HEK293T (cell line): ENCODE data around the gene CRAMP1.

ENCODE experiments used
- CTCF ChIA-PET: fragments of 350-600 bp; formaldehyde crosslinking; extraction: SDS; loops from one replicate; lab custom pipeline; 2021; ENCODE audit warnings: antibody characterized with exemption, inconsistent platforms; lab: Yijun Ruan, JAX
- POLR2A ChIA-PET: fragments of 350-600 bp; formaldehyde crosslinking; extraction: SDS; loops from one replicate; lab custom pipeline; 2020; ENCODE audit warnings: antibody characterized with exemption, inconsistent platforms; lab: Yijun Ruan, JAX
- DNase-seq: peaks from one replicate; pipeline ENCODE4 v3.0.0; 2012; ENCODE audit warnings: mixed read lengths; ENCODE audit errors: extremely low spot score
- ARNT ChIP-seq: fragments of 450-650 bp; IDR thresholded peaks from 2 replicates; pipeline ENCODE4 v1.6.1; 2017; ENCODE audit warnings: mild to moderate bottlenecking
- BHLHE40 ChIP-seq: fragments of 450-650 bp; IDR thresholded peaks from 2 replicates; pipeline ENCODE4 v1.6.1; 2016; ENCODE audit warnings: mild to moderate bottlenecking, moderate library complexity, borderline replicate concordance
- CTBP1 ChIP-seq: fragments of 450-650 bp; IDR thresholded peaks from 2 replicates; pipeline ENCODE4 v1.6.1; 2016; ENCODE audit warnings: borderline replicate concordance
- ELF4 ChIP-seq: fragments of 450-650 bp; IDR thresholded peaks from 2 replicates; pipeline ENCODE4 v1.6.1; 2017; ENCODE audit warnings: antibody characterized with exemption
- FOXA1 ChIP-seq: fragments of 450-650 bp; IDR thresholded peaks from 2 replicates; pipeline ENCODE4 v1.6.1; 2016; ENCODE audit warnings: mild to moderate bottlenecking
- FOXK2 ChIP-seq: fragments of 450-650 bp; IDR thresholded peaks from 2 replicates; pipeline ENCODE4 v1.6.1; 2016; ENCODE audit warnings: mild to moderate bottlenecking
- FOXM1 ChIP-seq: fragments of 450-650 bp; IDR thresholded peaks from 2 replicates; pipeline ENCODE4 v1.6.1; 2017; ENCODE audit warnings: mild to moderate bottlenecking, borderline replicate concordance
- HDGF ChIP-seq: fragments of 450-650 bp; IDR thresholded peaks from 2 replicates; pipeline ENCODE4 v1.6.1; 2017; ENCODE audit warnings: antibody characterized with exemption, borderline replicate concordance
- L3MBTL2 ChIP-seq: fragments of 450-650 bp; conservative IDR thresholded peaks from 2 replicates; pipeline ENCODE4 v1.6.1; 2016; ENCODE audit warnings: mild to moderate bottlenecking
- LEF1 ChIP-seq: fragments of 450-650 bp; IDR thresholded peaks from 2 replicates; pipeline ENCODE4 v1.6.1; 2017; ENCODE audit warnings: mild to moderate bottlenecking, borderline replicate concordance
- NFRKB ChIP-seq: fragments of 450-650 bp; IDR thresholded peaks from 2 replicates; pipeline ENCODE4 v1.6.1; 2016; ENCODE audit warnings: mild to moderate bottlenecking, moderate library complexity
- SP1 ChIP-seq: fragments of 450-650 bp; IDR thresholded peaks from 2 replicates; pipeline ENCODE4 v1.6.1; 2017
- SUZ12 ChIP-seq: fragments of 450-650 bp; IDR thresholded peaks from 2 replicates; pipeline ENCODE4 v1.6.1; 2016; ENCODE audit warnings: mild to moderate bottlenecking
- TARDBP ChIP-seq: fragments of 450-650 bp; IDR thresholded peaks from 2 replicates; pipeline ENCODE4 v1.6.1; 2016
- ZNF384 ChIP-seq: fragments of 450-650 bp; IDR thresholded peaks from 2 replicates; pipeline ENCODE4 v1.6.1; 2016
- TF ChIP-seq, protein P1 (sequence below): fragments of 450-650 bp; IDR thresholded peaks from 2 replicates; pipeline ENCODE4 v1.6.1; 2016

Gene CRAMP1

GRCh38 chr16:1635070-1635469 is 22.9 kb downstream of the CRAMP1 start:
- ChIA-PET CTCF (no interaction called here), POLR2A (no interaction called here)
- DNase-seq: no peak
- TF ChIP-seq ZNF384: no peak
- TF ChIP-seq BHLHE40: no peak
- no peak for TF ChIP-seq NFRKB
- TF ChIP-seq FOXM1: no peak
- no peak for TF ChIP-seq FOXK2
- TF ChIP-seq CTBP1: no peak
- no peak for TF ChIP-seq ELF4
- TF ChIP-seq TARDBP: no peak
- no peak for TF ChIP-seq SP1
- no peak for TF ChIP-seq L3MBTL2
- TF ChIP-seq, protein P1, sequence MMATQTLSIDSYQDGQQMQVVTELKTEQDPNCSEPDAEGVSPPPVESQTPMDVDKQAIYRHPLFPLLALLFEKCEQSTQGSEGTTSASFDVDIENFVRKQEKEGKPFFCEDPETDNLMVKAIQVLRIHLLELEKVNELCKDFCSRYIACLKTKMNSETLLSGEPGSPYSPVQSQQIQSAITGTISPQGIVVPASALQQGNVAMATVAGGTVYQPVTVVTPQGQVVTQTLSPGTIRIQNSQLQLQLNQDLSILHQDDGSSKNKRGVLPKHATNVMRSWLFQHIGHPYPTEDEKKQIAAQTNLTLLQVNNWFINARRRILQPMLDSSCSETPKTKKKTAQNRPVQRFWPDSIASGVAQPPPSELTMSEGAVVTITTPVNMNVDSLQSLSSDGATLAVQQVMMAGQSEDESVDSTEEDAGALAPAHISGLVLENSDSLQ: no peak
- no peak for TF ChIP-seq ARNT
- no peak for TF ChIP-seq HDGF
- no peak for TF ChIP-seq LEF1
- TF ChIP-seq FOXA1: no peak
- no peak for TF ChIP-seq SUZ12

DNA sequence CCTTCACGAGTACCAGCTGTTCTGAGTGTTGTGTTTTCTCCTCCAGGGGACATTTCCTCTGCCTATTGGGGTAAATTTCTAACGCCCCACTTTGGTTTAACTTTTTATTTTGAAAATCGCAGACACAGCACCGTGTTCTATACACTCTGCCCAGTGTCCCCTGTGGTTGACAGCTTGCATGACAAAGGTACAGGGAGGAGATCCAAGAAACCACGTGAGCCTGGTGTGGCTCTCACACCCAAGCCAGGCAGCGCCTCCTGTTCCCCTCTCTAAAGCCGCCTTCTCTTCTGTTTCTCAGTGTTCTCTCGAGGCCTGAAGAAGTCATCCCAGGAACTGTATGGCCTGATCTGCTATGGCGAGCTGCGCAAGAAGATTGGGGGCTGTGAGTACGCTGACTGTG is 25.4 kb downstream of the CRAMP1 start:
- ChIA-PET POLR2A (no interaction called here), CTCF (no interaction called here)
- no peak for DNase-seq
- TF ChIP-seq SP1 (no peak), ZNF384 (no peak), BHLHE40 (no peak), SUZ12 (no peak), FOXA1 (no peak), NFRKB (no peak), FOXM1 (no peak)

DNA sequence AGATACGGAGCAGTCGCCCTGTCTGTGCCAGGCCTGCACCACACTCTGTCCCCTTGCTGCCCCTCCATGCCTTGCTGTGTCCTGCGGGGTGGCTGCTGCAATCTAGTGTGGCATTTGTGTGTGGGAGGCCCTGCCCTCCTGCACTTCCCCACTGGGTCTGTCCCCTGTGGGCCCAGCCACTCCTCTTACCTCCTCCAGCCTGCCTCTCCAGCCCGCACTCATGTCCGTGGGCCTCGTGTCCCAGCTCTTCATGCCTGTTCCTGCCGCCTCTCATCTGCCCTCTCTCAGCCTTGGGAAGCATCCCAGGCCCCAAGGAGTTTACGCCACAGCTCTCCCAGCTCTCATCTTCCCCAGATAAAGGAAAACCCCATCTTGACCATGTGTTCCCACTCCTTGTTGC is 26.6 kb downstream of the CRAMP1 start:
- ChIA-PET CTCF (no interaction called here), POLR2A (no interaction called here)
- no peak for TF ChIP-seq FOXM1
- TF ChIP-seq L3MBTL2: no peak
- no peak for TF ChIP-seq FOXA1
- no peak for TF ChIP-seq FOXK2
- TF ChIP-seq SP1: no peak
- TF ChIP-seq ARNT: no peak
- no peak for TF ChIP-seq CTBP1
- no peak for TF ChIP-seq HDGF
- no peak for TF ChIP-seq BHLHE40
- TF ChIP-seq, protein P1: no peak
- TF ChIP-seq LEF1: no peak
- no peak for TF ChIP-seq TARDBP
- TF ChIP-seq ELF4: no peak
- no peak for TF ChIP-seq SUZ12
- no peak for DNase-seq

DNA sequence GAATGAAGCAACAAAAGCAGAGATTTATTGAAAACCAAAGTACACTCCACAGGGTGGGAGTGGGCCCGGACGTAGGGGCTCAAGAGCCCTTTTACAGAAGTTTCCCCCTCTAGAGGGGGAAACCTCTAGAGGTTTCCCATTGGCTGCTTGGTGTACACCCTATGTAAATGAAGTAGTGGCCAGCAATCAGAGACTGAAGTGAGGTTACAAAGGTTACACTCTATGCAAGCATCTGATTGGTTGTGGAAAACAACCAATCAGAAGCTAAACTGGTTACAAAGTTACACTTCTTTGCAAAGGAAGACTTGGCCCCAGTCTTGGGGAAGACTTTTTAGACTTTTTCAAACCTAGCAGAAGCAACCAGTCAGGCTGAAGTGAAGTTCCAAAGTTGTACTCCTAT is 27.1 kb downstream of the CRAMP1 start:
- no peak for TF ChIP-seq ELF4
- no peak for TF ChIP-seq NFRKB
- TF ChIP-seq L3MBTL2: no peak
- TF ChIP-seq, protein P1: no peak
- TF ChIP-seq FOXK2: no peak
- TF ChIP-seq SP1: no peak
- TF ChIP-seq ARNT: no peak
- no peak for TF ChIP-seq FOXM1
- DNase-seq: no peak
- POLR2A ChIA-PET: no interaction called here
- CTCF ChIA-PET: no interaction called here

DNA sequence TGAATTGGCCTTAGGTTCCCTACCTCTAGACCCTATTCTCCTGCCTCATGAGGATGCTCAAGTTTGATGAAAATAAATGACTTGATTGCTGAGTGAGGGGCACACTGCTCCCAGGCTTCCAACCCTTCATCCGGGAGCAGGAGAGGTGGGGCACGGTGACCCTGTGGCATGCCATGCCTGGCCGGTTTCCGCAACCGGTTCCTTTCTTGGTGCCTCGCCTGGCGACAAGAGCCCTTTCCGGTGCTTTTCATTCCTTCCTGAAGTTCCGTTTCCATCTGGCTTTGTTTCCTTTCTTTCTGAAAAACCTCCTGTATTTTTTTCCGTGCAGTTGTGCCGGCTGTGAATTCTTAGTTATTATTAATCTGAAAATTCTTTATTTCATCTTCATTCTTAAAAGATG is 27.7 kb downstream of the CRAMP1 start:
- TF ChIP-seq FOXM1 (no peak), LEF1 (no peak), CTBP1 (no peak), FOXA1 (no peak)
- CTCF ChIA-PET: no interaction called here
- POLR2A ChIA-PET: no interaction called here
- DNase-seq: no peak

GRCh38 chr16:1640261-1640941 is 28.2 kb downstream of the CRAMP1 start:
- no peak for DNase-seq
- no peak for TF ChIP-seq BHLHE40
- TF ChIP-seq NFRKB: no peak
- TF ChIP-seq LEF1: no peak
- TF ChIP-seq CTBP1: no peak
- no peak for TF ChIP-seq ZNF384
- no peak for TF ChIP-seq ARNT
- TF ChIP-seq, protein P1: no peak
- no peak for TF ChIP-seq FOXM1
- no peak for TF ChIP-seq FOXA1
- TF ChIP-seq SP1: no peak
- POLR2A ChIA-PET: no interaction called here
- CTCF ChIA-PET: no interaction called here
